ENCODE data around the gene DYNLT2B. TPM values are rescaled to one million over a fixed set of nuclear protein-coding genes. Genes with fewer than 3 reads are reported as not detected.

Gene DYNLT2B
- total RNA-seq, 1 donor from 2014 or later, result 29.9 TPM

GRCh38 chr3:196354132-196354531 lies 36.1 kb upstream of the DYNLT2B start:
- Histone ChIP-seq H3K27me3 (no peaks in the 10 kb centered on the region), H3K36me3 (peaks cover 14% of the 10 kb centered on the region), H4K20me1 (ENCODE audit: low read depth) (peaks cover 17% of the 10 kb centered on the region), H2AFZ (replicated peaks) (no peak overlapping the region), H3K79me2 (ENCODE audit: low read depth) (no peaks in the 10 kb centered on the region), H3K9me3 (ENCODE audit: low read depth) (no peaks in the 10 kb centered on the region), H3K4me3 (no peak overlapping the region), H3F3A (ENCODE audit: low read depth) (peaks cover 4% of the 10 kb centered on the region), H3K27ac (no peak overlapping the region), H3K9ac (no peak overlapping the region), H3K4me1 (no peaks in the 10 kb centered on the region), H3K4me2 (no peak overlapping the region)
- Mint-ChIP-seq H3K9me3 (no peaks in the 10 kb centered on the region), H3K36me3 (peaks cover 51% of the 10 kb centered on the region), H3K4me3 (no peak overlapping the region), H3K27ac (no peak overlapping the region), H3K4me1 (no peaks in the 10 kb centered on the region), H3K27me3 (ENCODE audit: insufficient read depth, low read depth) (no peaks in the 10 kb centered on the region)
- TF ChIP-seq EZH2 (IDR thresholded peaks at IDR 0.05) (no peak), CTCF (IDR thresholded peaks at IDR 0.05) (no peak), EZH2phosphoT487 (IDR thresholded peaks at IDR 0.05) (no peak)
- DNase-seq (ENCODE audit: low spot score), result no peak

- H3K36me3 Mint-ChIP-seq, result peaks cover 51% of the 10 kb centered on the region
- TF ChIP-seq CTCF (IDR thresholded peaks at IDR 0.05) (no peak), EZH2 (IDR thresholded peaks at IDR 0.05) (no peak), EZH2phosphoT487 (IDR thresholded peaks at IDR 0.05) (no peak)
- peaks cover 9% of the 10 kb centered on the region for H3F3A ChIP-seq (ENCODE audit: low read depth)
Observed at GRCh38 chr3:196351541-196351940, 33.5 kb upstream of the DYNLT2B start.

GRCh38 chr3:196350067-196350466 lies 32.0 kb upstream of the DYNLT2B start:
- Mint-ChIP-seq H3K36me3 (peaks cover 46% of the 10 kb centered on the region), H3K9me3 (no peaks in the 10 kb centered on the region), H3K27me3 (ENCODE audit: insufficient read depth, low read depth) (no peaks in the 10 kb centered on the region), H3K4me3 (no peak overlapping the region), H3K27ac (no peak overlapping the region), H3K4me1 (no peaks in the 10 kb centered on the region)
- no peak for DNase-seq (ENCODE audit: low spot score)
- Histone ChIP-seq H3K36me3 (peaks cover 23% of the 10 kb centered on the region), H3K4me3 (no peak overlapping the region), H3K9me3 (ENCODE audit: low read depth) (no peaks in the 10 kb centered on the region), H2AFZ (replicated peaks) (no peak overlapping the region), H3K4me1 (no peaks in the 10 kb centered on the region), H3K27me3 (no peaks in the 10 kb centered on the region), H4K20me1 (ENCODE audit: low read depth) (no peaks in the 10 kb centered on the region), H3K4me2 (no peak overlapping the region), H3K79me2 (ENCODE audit: low read depth) (no peaks in the 10 kb centered on the region), H3K27ac (no peak overlapping the region), H3K9ac (no peak overlapping the region), H3F3A (ENCODE audit: low read depth) (peaks cover 17% of the 10 kb centered on the region)
- TF ChIP-seq CTCF (IDR thresholded peaks at IDR 0.05), result no peak

More at GRCh38 chr3:196351541-196351940, 33.5 kb upstream of the DYNLT2B start:
- Mint-ChIP-seq H3K4me1 (no peaks in the 10 kb centered on the region), H3K27me3 (ENCODE audit: insufficient read depth, low read depth) (no peaks in the 10 kb centered on the region), H3K27ac (no peak overlapping the region), H3K9me3 (no peaks in the 10 kb centered on the region), H3K4me3 (no peak overlapping the region)
- Histone ChIP-seq H3K4me1 (no peaks in the 10 kb centered on the region), H3K36me3 (peaks cover 23% of the 10 kb centered on the region), H3K27me3 (no peaks in the 10 kb centered on the region), H3K9ac (no peak overlapping the region), H2AFZ (replicated peaks) (no peak overlapping the region), H3K4me2 (no peak overlapping the region), H3K27ac (no peak overlapping the region), H3K9me3 (ENCODE audit: low read depth) (no peaks in the 10 kb centered on the region), H3K4me3 (no peak overlapping the region), H3K79me2 (ENCODE audit: low read depth) (no peaks in the 10 kb centered on the region), H4K20me1 (ENCODE audit: low read depth) (peaks cover 5% of the 10 kb centered on the region)
- no peak for DNase-seq (ENCODE audit: low spot score)

All from neural progenitor cell (in vitro differentiated cells).